ENCODE measurements around the gene RBAK. TPM values are rescaled to one million over a fixed set of nuclear protein-coding genes. Genes with fewer than 3 reads are reported as not detected.
"Not testable (repeated sequence)": the region's sequence is repeated elsewhere in the genome, so short reads cannot be mapped to it uniquely, and the experiment has no call there.

The RBAK gene
- total RNA-seq, 1 experiment from 2014 or later, result 16.1 TPM

DNA sequence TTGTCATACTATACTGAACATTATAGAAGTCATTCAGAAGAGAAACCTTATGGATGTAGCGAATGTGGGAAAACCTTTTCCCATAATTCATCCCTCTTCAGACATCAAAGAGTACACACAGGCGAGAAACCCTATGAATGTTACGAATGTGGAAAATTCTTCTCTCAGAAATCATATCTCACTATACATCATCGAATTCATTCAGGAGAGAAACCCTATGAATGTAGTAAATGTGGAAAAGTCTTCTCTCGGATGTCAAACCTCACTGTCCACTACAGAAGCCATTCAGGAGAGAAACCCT is 19.4 kb downstream of the RBAK start:
- Mint-ChIP-seq H3K27ac (ENCODE audit: unreplicated experiment) (no peak overlapping the region), H3K36me3 (ENCODE audit: insufficient read depth, unreplicated experiment) (peaks cover 90% of the 10 kb centered on the region), H3K27me3 (ENCODE audit: insufficient read depth, unreplicated experiment) (no peaks in the 10 kb centered on the region), H3K4me3 (ENCODE audit: unreplicated experiment) (no peak overlapping the region), H3K4me1 (ENCODE audit: low read depth, unreplicated experiment) (no peaks in the 10 kb centered on the region), H3K9me3 (ENCODE audit: unreplicated experiment) (peaks cover 74% of the 10 kb centered on the region)
- H3K36me3 ChIP-seq (ENCODE audit: control insufficient read depth, insufficient read depth, low read length), result peaks cover 10% of the 10 kb centered on the region
- H3K27me3 ChIP-seq (replicated peaks; ENCODE audit: control insufficient read depth, insufficient read depth, low read length), result no peaks in the 10 kb centered on the region
- no peak overlapping the region for H3K4me3 ChIP-seq (ENCODE audit: low read depth, low read length)
- ChIA-PET CTCF (no interaction called here), POLR2A (no interaction called here)
- peaks cover 77% of the 10 kb centered on the region for H3K9me3 ChIP-seq
- BruUV-seq (replicated peaks), result no TSS peak
- DNase-seq, result no peak
- TF ChIP-seq, protein P1, sequence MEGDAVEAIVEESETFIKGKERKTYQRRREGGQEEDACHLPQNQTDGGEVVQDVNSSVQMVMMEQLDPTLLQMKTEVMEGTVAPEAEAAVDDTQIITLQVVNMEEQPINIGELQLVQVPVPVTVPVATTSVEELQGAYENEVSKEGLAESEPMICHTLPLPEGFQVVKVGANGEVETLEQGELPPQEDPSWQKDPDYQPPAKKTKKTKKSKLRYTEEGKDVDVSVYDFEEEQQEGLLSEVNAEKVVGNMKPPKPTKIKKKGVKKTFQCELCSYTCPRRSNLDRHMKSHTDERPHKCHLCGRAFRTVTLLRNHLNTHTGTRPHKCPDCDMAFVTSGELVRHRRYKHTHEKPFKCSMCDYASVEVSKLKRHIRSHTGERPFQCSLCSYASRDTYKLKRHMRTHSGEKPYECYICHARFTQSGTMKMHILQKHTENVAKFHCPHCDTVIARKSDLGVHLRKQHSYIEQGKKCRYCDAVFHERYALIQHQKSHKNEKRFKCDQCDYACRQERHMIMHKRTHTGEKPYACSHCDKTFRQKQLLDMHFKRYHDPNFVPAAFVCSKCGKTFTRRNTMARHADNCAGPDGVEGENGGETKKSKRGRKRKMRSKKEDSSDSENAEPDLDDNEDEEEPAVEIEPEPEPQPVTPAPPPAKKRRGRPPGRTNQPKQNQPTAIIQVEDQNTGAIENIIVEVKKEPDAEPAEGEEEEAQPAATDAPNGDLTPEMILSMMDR (IDR thresholded peaks at IDR 0.05; ENCODE audit: insufficient read depth in 1 of 2, low read depth in 1 of 2, low read length in 1 of 2, severe bottlenecking in 1 of 2, unreplicated experiment in 1 of 2), result no peak
- no peaks in the 10 kb centered on the region for H3K4me1 ChIP-seq
- intact Hi-C loops (cut with micrococcal nuclease; ENCODE audit: unreplicated experiment), result no loop called here

DNA sequence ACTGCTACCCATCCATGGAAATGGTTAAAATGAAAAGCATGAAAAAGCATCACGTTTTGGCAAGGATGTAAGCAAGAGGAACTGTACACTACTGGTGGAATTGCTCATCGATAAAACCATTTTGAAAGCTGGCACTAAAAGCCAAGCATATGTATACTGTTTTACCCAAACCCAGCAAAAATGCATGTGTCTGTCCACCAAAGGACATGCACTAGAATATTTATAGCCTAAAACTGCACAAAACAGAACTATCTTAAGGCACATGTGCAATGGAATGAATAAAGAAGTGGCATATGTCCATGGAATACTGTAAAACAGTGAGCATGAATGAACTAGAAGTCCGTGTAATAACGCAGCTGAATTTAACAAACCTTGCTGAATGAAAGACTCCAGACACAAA is 22.9 kb downstream of the RBAK start:
- H3K36me3 ChIP-seq (ENCODE audit: control insufficient read depth, insufficient read depth, low read length), result peaks cover 7% of the 10 kb centered on the region
- Mint-ChIP-seq H3K4me1 (ENCODE audit: low read depth, unreplicated experiment) (peaks cover 9% of the 10 kb centered on the region), H3K9me3 (ENCODE audit: unreplicated experiment) (peaks cover 57% of the 10 kb centered on the region), H3K4me3 (ENCODE audit: unreplicated experiment) (no peak overlapping the region), H3K27ac (ENCODE audit: unreplicated experiment) (no peak overlapping the region), H3K36me3 (ENCODE audit: insufficient read depth, unreplicated experiment) (peaks cover 80% of the 10 kb centered on the region), H3K27me3 (ENCODE audit: insufficient read depth, unreplicated experiment) (no peaks in the 10 kb centered on the region)
- TF ChIP-seq, protein P1 (IDR thresholded peaks at IDR 0.05; ENCODE audit: insufficient read depth in 1 of 2, low read depth in 1 of 2, low read length in 1 of 2, severe bottlenecking in 1 of 2, unreplicated experiment in 1 of 2), result no peak
- peaks cover 53% of the 10 kb centered on the region for H3K9me3 ChIP-seq
- CTCF ChIA-PET, result interaction anchor here (0.6 kb wide), 1 partner anchor 95 kb away, joined by 4 read pairs; no protein-coding TSS in a partner anchor
- H3K4me3 ChIP-seq (ENCODE audit: low read depth, low read length), result no peak overlapping the region
- H3K27me3 ChIP-seq (replicated peaks; ENCODE audit: control insufficient read depth, insufficient read depth, low read length), result no peaks in the 10 kb centered on the region
- POLR2A ChIA-PET, result no interaction called here
- H3K4me1 ChIP-seq, result no peaks in the 10 kb centered on the region
- DNase-seq, result no peak
- intact Hi-C loops (cut with micrococcal nuclease; ENCODE audit: unreplicated experiment), result no loop called here
- no TSS peak for BruUV-seq (replicated peaks)

DNA sequence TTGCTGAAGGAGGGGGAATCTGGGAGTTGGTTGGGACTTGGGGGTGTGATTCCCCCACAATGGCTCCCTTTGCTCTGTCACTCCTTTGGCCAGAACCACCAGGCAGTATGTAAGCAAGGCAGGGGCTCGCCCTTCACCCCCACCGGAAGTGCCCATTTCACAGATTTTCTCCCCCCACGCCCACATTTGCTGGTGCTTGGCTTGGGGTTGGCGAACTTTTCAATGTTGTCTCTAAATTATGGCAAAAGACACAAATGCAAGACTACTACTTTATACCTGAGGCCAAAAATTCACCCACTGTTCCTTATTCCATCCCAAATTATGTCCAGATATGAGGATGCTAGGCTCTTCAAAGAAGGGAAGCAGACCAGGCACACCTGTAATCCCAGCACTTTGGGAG is 24.5 kb downstream of the RBAK start:
- H3K36me3 ChIP-seq (ENCODE audit: control insufficient read depth, insufficient read depth, low read length), result no peaks in the 10 kb centered on the region; the same call in none of the 2 replicates
- no peak overlapping the region for H3K27ac Mint-ChIP-seq (ENCODE audit: unreplicated experiment)
- H3K4me3 ChIP-seq (ENCODE audit: low read depth, low read length), result no peak overlapping the region
- H3K36me3 Mint-ChIP-seq (ENCODE audit: insufficient read depth, unreplicated experiment), result peaks cover 63% of the 10 kb centered on the region
- H3K4me1 ChIP-seq, result no peaks in the 10 kb centered on the region
- H3K4me1 Mint-ChIP-seq (ENCODE audit: low read depth, unreplicated experiment), result peaks cover 9% of the 10 kb centered on the region
- H3K9me3 Mint-ChIP-seq (ENCODE audit: unreplicated experiment), result peaks cover 42% of the 10 kb centered on the region
- ChIA-PET POLR2A (no interaction called here), CTCF (no interaction called here)
- no peak overlapping the region for H3K4me3 Mint-ChIP-seq (ENCODE audit: unreplicated experiment)
- TF ChIP-seq, protein P1 (IDR thresholded peaks at IDR 0.05; ENCODE audit: insufficient read depth in 1 of 2, low read depth in 1 of 2, low read length in 1 of 2, severe bottlenecking in 1 of 2, unreplicated experiment in 1 of 2), result no peak
- H3K27me3 ChIP-seq (replicated peaks; ENCODE audit: control insufficient read depth, insufficient read depth, low read length), result no peaks in the 10 kb centered on the region
- intact Hi-C loops (cut with micrococcal nuclease; ENCODE audit: unreplicated experiment), result no loop called here
- H3K27me3 Mint-ChIP-seq (ENCODE audit: insufficient read depth, unreplicated experiment), result no peaks in the 10 kb centered on the region
- peaks cover 36% of the 10 kb centered on the region for H3K9me3 ChIP-seq
- DNase-seq, result no peak
- no TSS peak for BruUV-seq (replicated peaks)

DNA sequence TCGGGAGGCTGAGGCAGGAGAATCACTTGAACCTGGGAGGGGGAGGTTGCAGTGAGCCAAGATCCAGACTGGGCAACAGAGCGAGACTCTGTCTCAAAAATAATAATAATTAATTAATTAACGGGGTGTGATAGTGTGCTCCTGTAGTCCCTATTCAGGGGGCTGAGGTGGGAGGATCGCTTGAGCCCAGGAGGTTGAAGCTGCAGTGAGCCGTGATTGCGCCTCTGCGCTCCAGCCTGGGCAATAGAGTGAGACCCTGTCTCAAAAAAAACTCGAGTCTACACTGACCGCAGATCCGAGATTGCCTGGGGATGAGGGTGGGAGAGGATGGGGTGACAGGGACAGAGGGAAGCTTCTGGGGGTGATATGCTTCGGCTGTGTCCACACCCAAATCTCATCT is 29.5 kb downstream of the RBAK start:
- H3K27me3 ChIP-seq (replicated peaks; ENCODE audit: control insufficient read depth, insufficient read depth, low read length); H3K4me1 ChIP-seq; BruUV-seq (replicated peaks); H3K36me3 ChIP-seq (ENCODE audit: control insufficient read depth, insufficient read depth, low read length); H3K27ac Mint-ChIP-seq (ENCODE audit: unreplicated experiment); H3K4me3 ChIP-seq (ENCODE audit: low read depth, low read length); DNase-seq; CTCF ChIA-PET; POLR2A ChIA-PET; intact Hi-C loops (cut with micrococcal nuclease; ENCODE audit: unreplicated experiment); H3K4me3 Mint-ChIP-seq (ENCODE audit: unreplicated experiment); H3K27me3 Mint-ChIP-seq (ENCODE audit: insufficient read depth, unreplicated experiment); H3K4me1 Mint-ChIP-seq (ENCODE audit: low read depth, unreplicated experiment); H3K9me3 ChIP-seq: not testable (repeated sequence)
- Mint-ChIP-seq H3K36me3 (ENCODE audit: insufficient read depth, unreplicated experiment) (peaks cover 22% of the 10 kb centered on the region), H3K9me3 (ENCODE audit: unreplicated experiment) (peaks cover 10% of the 10 kb centered on the region)

Data from Caco-2 (cell line).